Stimulated activated CD4-positive, alpha-beta T cell treated with anti-CD3 and anti-CD28 coated beads, TNF-alpha, amount 100 ng/mL, for 48 hours (primary cell): ENCODE results near the gene CDH16.
"Not testable (repeated sequence)": the region's sequence is repeated elsewhere in the genome, so short reads cannot be mapped to it uniquely, and the experiment has no call there.

Experiments
- DNase-seq, 3 donors: peaks; one replicate each; pipeline ENCODE4 v3.0.0-alpha.2; 2020; ENCODE audit warnings: low read depth in 3 of 3

CDH16 gene

DNA sequence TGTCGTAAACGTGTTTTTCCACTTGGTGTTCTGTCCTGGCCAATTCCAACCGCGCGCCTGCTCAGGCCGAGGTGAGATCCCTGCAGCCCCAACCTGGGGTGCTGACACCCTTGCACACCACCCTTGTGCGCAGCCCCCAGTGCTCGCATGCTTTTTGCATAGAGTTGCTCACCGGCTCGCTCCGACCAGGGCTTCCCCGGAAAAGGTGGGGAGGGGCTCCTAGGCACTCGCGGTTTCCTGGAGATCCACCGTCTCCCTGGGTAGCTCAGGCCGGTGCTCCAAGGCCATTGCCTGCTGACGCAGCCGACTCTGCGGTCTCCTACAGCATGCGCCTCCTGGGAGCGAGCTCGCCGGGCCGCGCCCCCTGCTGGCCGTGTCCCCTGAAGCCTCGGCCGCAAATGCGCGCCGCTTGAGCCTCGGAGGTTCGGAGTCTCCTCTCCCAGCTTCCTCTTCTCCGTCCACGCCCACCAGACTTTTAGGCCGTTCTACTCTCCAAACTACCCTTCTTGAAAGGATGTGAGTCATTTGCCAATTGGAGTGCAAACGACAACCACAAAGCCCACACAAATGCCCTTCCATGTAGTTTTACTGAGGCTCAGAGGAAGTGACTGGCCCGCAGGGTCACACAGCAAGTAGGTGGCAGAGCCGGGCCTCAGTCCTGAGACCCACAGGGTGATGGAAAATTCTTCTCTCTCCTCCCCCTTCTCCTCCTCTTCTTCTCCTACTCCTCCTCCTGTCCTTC, 45.6 kb downstream of the CDH16 start:
- peak; percentile 91 to 92 (median 92) for DNase-seq

DNA sequence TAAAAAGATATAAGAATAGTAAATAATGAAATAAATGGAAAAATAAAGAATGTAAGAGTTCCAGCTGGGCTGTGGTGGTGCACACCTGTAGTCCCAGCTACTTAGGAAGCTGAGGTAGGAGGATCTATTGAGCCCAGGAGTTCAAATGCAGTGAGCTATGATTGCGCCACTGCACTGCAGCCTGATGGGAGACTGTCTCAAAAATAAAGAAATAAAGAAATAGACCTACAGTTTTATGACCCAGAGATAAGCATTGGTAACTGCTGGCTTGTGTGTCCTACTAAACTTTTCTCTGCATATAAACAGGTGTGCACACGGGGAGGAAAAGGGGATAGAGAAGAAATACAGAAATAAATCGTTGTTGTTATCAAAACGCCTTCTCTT, 46.1 kb downstream of the CDH16 start:
- DNase-seq, result no peak

DNA sequence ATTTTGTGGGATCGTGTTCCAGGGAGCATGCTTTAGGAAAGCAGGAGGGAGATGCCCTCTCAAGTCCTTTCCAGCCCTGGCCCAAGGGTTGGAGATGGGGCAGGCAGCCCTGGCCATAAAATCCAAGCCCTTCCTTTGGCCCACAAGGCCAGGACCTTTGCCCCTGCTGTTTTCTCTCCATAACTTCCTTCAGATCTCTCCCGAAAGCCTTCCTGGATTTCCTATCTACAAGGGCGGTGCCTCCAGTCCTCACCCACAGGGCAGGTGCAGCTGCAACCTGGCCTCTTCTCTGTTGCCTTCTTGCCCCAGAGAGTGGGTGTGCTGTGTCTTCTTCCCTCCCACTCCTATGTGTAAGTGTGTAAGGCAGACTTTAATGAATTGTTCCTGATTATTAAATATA, 46.8 kb downstream of the CDH16 start:
- no peak for DNase-seq

DNA sequence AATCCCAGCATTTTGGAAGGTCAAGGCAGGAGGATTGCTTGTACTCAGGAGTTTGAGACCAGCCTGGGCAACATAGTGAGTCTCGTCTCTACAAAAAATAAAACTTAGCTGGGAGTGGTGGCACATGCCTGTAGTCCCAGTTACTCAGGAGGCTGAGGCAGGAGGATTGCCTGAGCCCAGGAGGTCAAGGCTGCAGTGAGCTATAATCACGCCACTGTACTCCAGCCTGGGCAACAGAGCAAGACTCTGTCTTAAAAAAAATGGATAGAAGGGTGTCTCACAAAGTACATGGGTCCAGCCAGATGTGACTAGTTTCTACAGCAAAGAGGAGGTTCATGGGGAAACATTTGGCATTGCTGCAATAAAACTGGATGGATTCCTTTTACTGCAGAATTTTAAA, 47.3 kb downstream of the CDH16 start:
- DNase-seq, result not testable (repeated sequence)

DNA sequence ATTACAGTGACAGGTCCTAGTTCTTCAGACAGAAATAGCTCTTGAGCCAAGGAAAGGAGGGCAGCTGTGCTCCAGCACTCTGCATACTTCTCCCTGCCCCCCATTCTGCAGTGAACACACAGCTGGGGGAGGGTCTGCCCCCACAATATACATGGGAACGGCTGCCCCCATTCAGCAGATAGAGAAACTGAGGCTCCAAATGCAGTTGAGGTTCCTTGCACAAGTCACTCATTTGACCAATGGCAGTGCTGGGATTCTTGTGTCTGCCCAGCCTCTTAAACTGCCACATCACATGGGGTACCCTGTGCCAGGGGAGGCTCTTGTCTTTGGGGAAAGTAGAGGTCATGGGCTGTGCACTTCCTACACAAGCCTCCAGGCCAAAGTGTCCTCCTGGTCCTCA, 49.3 kb downstream of the CDH16 start:
- DNase-seq, result no peak

DNA sequence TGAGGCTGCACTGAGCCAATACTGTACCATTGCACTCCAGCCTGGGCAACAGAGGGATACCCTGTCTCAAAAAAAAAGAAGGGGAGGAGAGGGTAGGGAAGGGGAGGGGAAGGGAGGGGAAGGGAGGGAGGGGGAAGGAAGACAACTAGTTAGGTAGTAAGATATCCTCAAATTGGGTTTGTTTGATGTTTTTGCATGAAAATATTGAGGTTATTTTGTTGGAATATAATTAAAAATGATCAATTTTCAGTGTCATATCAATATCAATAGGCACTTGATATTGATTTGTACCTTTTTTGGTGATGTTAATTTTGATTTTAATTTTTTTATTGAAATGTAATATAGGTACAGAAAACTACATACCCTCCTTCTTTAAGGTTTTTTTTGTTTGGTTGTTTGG, 55.0 kb downstream of the CDH16 start:
- no peak for DNase-seq

DNA sequence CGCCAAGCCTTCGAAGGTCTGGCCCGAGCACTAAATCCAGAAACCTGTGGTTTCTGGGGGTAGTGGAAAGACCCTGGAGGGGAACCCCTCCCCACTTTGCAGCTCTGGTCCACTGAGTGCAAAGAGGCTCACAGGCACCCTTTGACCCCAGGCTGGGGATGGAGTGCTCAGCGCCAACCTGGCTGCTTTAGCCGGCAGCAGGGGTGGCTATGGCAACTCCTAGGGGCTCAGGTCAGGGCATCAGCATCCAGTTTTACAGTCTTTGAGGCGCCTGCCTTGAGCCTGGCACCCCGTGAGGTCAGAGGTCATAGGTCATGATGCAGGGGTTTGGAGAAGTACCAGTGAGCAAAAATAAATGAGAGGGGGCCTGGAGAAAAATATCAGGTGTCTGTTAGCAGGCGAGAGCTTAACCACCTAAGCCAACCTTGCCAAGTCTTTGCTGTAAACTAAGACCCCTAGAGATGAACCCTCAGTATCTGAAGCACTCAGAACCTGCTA, 56.6 kb downstream of the CDH16 start:
- DNase-seq, result no peak

DNA sequence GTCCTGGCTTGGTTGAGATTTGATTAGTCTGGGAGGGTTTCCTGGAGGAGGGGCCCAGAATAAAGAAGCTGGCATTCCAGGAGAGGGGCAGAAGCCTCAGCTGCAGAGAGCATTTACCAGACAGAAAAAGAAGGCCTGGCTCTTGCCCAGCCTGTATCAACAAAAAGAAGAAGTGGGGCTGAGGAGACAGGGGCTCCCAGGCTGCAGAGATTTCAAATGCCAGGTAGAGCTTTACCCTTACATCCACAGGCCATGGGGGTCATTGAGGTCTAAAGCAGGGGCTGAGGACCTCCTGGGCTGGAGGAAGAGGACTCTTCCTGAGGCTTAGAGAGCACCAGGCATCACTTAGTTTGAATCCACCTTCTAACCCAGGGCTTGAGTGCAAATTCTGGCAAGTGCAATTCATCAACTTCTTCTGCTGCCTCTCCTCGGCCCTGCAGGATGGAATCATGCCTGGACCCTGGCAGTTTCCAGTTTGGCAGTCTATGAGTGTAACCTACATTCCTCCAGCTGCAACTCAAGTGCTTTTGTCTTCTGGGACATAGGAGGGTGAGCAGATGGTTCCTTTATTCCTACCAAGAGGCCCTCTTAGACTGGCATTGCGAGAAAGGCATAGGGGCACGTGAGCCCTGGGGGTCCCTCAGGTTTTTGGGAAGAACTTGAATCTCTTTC, 59.2 kb downstream of the CDH16 start:
- DNase-seq, result no peak

DNA sequence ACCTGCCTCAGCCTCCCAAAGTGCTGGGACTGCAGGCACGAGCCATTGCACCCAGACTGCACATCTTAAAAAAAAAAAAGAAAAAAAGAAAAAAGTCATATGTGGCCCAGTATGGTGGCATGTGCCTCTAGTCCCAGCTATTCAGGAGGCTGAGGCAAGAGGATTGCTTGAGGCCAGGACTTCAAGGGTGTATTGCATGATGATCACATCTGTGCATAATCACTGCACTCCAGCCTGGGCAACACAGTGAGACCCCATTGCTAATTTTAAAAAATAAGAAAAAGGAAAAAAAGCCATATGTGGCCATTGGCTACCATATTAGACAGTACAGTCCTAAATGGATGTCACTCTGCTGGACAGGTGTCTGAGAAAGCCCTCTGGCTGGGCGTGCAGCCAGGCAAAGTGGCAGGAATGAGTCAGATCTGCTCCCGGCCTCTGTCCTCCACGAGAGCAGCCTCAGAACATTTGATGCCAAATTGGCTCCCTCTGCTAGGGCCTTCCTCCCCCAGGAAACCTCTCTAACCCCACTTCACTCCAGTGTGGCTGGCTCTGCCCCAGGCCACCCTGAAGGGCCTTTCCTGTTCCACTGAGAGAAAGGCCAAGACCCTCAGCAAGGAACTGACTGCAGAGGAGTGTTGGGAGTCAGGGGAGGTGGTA, 59.8 kb downstream of the CDH16 start:
- DNase-seq, result no peak
